Islet of Langerhans (tissue), 1 donor: ENCODE results near the gene SINHCAF.
"Not testable (repeated sequence)": the region's sequence is repeated elsewhere in the genome, so short reads cannot be mapped to it uniquely, and the experiment has no call there.

Experiments
- FAIRE-seq: peaks from one replicate; lab custom pipeline; 2011; peaks lifted over from hg19 to GRCh38; lab: Jason Lieb, UNC

Gene SINHCAF

GRCh38 chr12:31306866-31307265 is 19.1 kb downstream of the SINHCAF start:
- no peak for FAIRE-seq

GRCh38 chr12:31303466-31303865 is 22.5 kb downstream of the SINHCAF start:
- no peak for FAIRE-seq

GRCh38 chr12:31301311-31301710 is 24.6 kb downstream of the SINHCAF start:
- FAIRE-seq: no peak

GRCh38 chr12:31300783-31301182 is 25.2 kb downstream of the SINHCAF start:
- no peak for FAIRE-seq

- FAIRE-seq: no peak
These were observed 25.6 kb downstream of the SINHCAF start for GRCh38 chr12:31300341-31300740.

- no peak for FAIRE-seq
These were observed 27.0 kb downstream of the SINHCAF start for GRCh38 chr12:31298922-31299321.

GRCh38 chr12:31298515-31298910 is 27.4 kb downstream of the SINHCAF start:
- no peak for FAIRE-seq

- no peak for FAIRE-seq
These were observed 28.1 kb downstream of the SINHCAF start for GRCh38 chr12:31297572-31298514.

- FAIRE-seq: no peak
These were observed 36.5 kb downstream of the SINHCAF start for GRCh38 chr12:31289441-31289840.

- FAIRE-seq: no peak
These were observed 37.6 kb downstream of the SINHCAF start for GRCh38 chr12:31288381-31288780.

- FAIRE-seq: no peak
These were observed 45.8 kb downstream of the SINHCAF start for GRCh38 chr12:31280183-31280582.

GRCh38 chr12:31279390-31279924 is 46.5 kb downstream of the SINHCAF start:
- FAIRE-seq: no peak

- no peak for FAIRE-seq
These were observed 47.1 kb downstream of the SINHCAF start for GRCh38 chr12:31278832-31279231.

GRCh38 chr12:31278424-31278823 is 47.5 kb downstream of the SINHCAF start:
- no peak for FAIRE-seq

- no peak for FAIRE-seq
These were observed 48.9 kb downstream of the SINHCAF start for GRCh38 chr12:31277081-31277480.

GRCh38 chr12:31275491-31275890 is 50.5 kb downstream of the SINHCAF start:
- FAIRE-seq: no peak

GRCh38 chr12:31274520-31275300 is 51.2 kb downstream of the SINHCAF start:
- FAIRE-seq: no peak

GRCh38 chr12:31273794-31274193 is 52.2 kb downstream of the SINHCAF start:
- FAIRE-seq: not testable (repeated sequence)

- FAIRE-seq: no peak
These were observed 53.2 kb downstream of the SINHCAF start for GRCh38 chr12:31272607-31273225.

- FAIRE-seq: no peak
These were observed 58.0 kb downstream of the SINHCAF start for GRCh38 chr12:31267966-31268365.

GRCh38 chr12:31265722-31266121 is 60.2 kb downstream of the SINHCAF start:
- FAIRE-seq: no peak

- no peak for FAIRE-seq
These were observed 62.3 kb downstream of the SINHCAF start for GRCh38 chr12:31263661-31264060.

GRCh38 chr12:31261744-31262143 is 64.2 kb downstream of the SINHCAF start:
- FAIRE-seq: no peak
